ENCODE results near the gene MAOA.

MAOA gene

GRCh38 chrX:43703211-43703791 lies 47.2 kb downstream of the MAOA start (continued):
- TF ChIP-seq ZNF148 (tag by site-specific recombination; IDR thresholded peaks at IDR 0.05; ENCODE audit: borderline replicate concordance) (no peak), ZNF600 (tag by site-specific recombination; IDR thresholded peaks at IDR 0.05) (peak; percentile 76), TRIM28 (IDR thresholded peaks at IDR 0.05; ENCODE audit: borderline replicate concordance, low read length) (peak; percentile 90), KLF10 (tag by site-specific recombination; IDR thresholded peaks at IDR 0.05) (peak; percentile 67; the same call in 1 of the 2 replicates), ZNF280D (tag by site-specific recombination; IDR thresholded peaks at IDR 0.05) (no peak), ZNF19 (tag by site-specific recombination; IDR thresholded peaks at IDR 0.05; ENCODE audit: low read depth) (no peak), ZNF214 (tag by site-specific recombination; IDR thresholded peaks at IDR 0.05; ENCODE audit: borderline replicate concordance) (no peak), GLIS2 (tag by site-specific recombination; IDR thresholded peaks at IDR 0.05) (no peak), ZNF571 (tag by site-specific recombination; IDR thresholded peaks at IDR 0.05) (no peak), ZNF391 (tag by site-specific recombination; IDR thresholded peaks at IDR 0.05; ENCODE audit: borderline replicate concordance, low read depth) (no peak), KLF7 (tag by site-specific recombination; IDR thresholded peaks at IDR 0.05; ENCODE audit: borderline replicate concordance) (no peak), ZNF16 (tag by site-specific recombination; IDR thresholded peaks at IDR 0.05; ENCODE audit: low read depth) (no peak), ZNF354C (tag by site-specific recombination; IDR thresholded peaks at IDR 0.05; ENCODE audit: borderline replicate concordance, low read depth) (no peak), ZNF510 (tag by site-specific recombination; IDR thresholded peaks at IDR 0.05; ENCODE audit: insufficient replicate concordance) (no peak), ZNF544 (tag by site-specific recombination; IDR thresholded peaks at IDR 0.05) (no peak), ZNF645 (tag by site-specific recombination; IDR thresholded peaks at IDR 0.05) (no peak), ZNF792 (tag by site-specific recombination; IDR thresholded peaks at IDR 0.05) (no peak), ZNF274 (IDR thresholded peaks at IDR 0.05; ENCODE audit: low read length) (no peak), ZNF274 (tag by site-specific recombination; IDR thresholded peaks at IDR 0.05; ENCODE audit: borderline replicate concordance) (no peak), ZNF280C (tag by site-specific recombination; IDR thresholded peaks at IDR 0.05) (no peak), ZNF664 (tag by site-specific recombination; IDR thresholded peaks at IDR 0.05) (no peak), ZXDB (tag by site-specific recombination; IDR thresholded peaks at IDR 0.05) (peak; percentile 55; the same call in 1 of the 2 replicates), ZNF433 (tag by site-specific recombination; IDR thresholded peaks at IDR 0.05; ENCODE audit: low read depth) (no peak), ZBTB44 (tag by site-specific recombination; IDR thresholded peaks at IDR 0.05) (peak; percentile 29; the same call in 1 of the 2 replicates), ZNF521 (tag by site-specific recombination; IDR thresholded peaks at IDR 0.05) (no peak), ZEB2 (tag by site-specific recombination; IDR thresholded peaks at IDR 0.05) (peak; percentile 73; the same call in 1 of the 2 replicates)
